PC-9 (cell line): ENCODE measurements around the gene ADIG. TPM values are rescaled to one million over a fixed set of nuclear protein-coding genes. Genes with fewer than 3 reads are reported as not detected.

ENCODE experiments used
- BruUV-seq: library from RNA; stranded (reverse); fragments of 400-500 nt; replicated peaks from 2 replicates; lab custom pipeline; 2021; lab: Mats Ljungman, UMichigan
- CTCF ChIA-PET: fragments of 300-600 bp; sonication (Branson Sonifier 250); formaldehyde crosslinking; loops from one replicate; lab custom pipeline; 2022; ENCODE audit warnings: antibody characterized with exemption; lab: Charles Lee
- POLR2A ChIA-PET: fragments of 300-600 bp; sonication (Branson Sonifier 250); formaldehyde crosslinking; loops from one replicate; lab custom pipeline; 2022; ENCODE audit warnings: antibody characterized with exemption; ENCODE audit not compliant: unreplicated experiment; lab: Charles Lee
- DNase-seq, 2 experiments: peaks; one replicate each; pipeline versions ENCODE4 v3.0.0 to v3.0.0-alpha.2; 2015 to 2022; ENCODE audit warnings: mixed read lengths in 1 of 2
- H2AFZ ChIP-seq: fragments of 200-600 bp; sonication (generic); 2 replicates; pipeline ENCODE4 v1.8.1; 2017; ENCODE audit warnings: antibody characterized with exemption
- H3F3A ChIP-seq: fragments of 200-600 bp; sonication (generic); 2 replicates; pipeline ENCODE4 v1.8.1; 2017; ENCODE audit warnings: antibody characterized with exemption, mild to moderate bottlenecking, low read depth; ENCODE audit not compliant: insufficient read depth
- H3K27ac ChIP-seq: fragments of 200-600 bp; sonication (generic); 2 replicates; pipeline ENCODE4 v1.6.1; 2016; ENCODE audit warnings: mixed run types
- H3K27me3 ChIP-seq: fragments of 200-600 bp; sonication (generic); 2 replicates; pipeline ENCODE4 v1.6.1; 2016; ENCODE audit warnings: low read depth, mixed run types; ENCODE audit not compliant: insufficient read depth
- H3K36me3 ChIP-seq: fragments of 200-600 bp; sonication (generic); 2 replicates; pipeline ENCODE4 v1.6.1; 2016; ENCODE audit warnings: low read depth, mixed run types
- H3K4me1 ChIP-seq: fragments of 200-600 bp; sonication (generic); replicated peaks from 2 replicates; pipeline ENCODE4 v1.6.1; 2016; ENCODE audit warnings: mixed run types; ENCODE audit not compliant: insufficient read depth
- H3K4me2 ChIP-seq: fragments of 200-600 bp; sonication (generic); 2 replicates; pipeline ENCODE4 v1.6.1; 2017; ENCODE audit warnings: mixed run types
- H3K4me3 ChIP-seq: fragments of 200-600 bp; sonication (generic); 2 replicates; pipeline ENCODE4 v1.6.1; 2016; ENCODE audit warnings: mixed run types
- H3K79me2 ChIP-seq: fragments of 200-600 bp; sonication (generic); 2 replicates; pipeline ENCODE4 v1.6.1; 2017; ENCODE audit warnings: low read depth, mixed run types
- H3K9me2 ChIP-seq: fragments of 200-600 bp; sonication (generic); 2 replicates; pipeline ENCODE4 v1.8.1; 2017; ENCODE audit warnings: mild to moderate bottlenecking; ENCODE audit not compliant: insufficient read depth
- H3K9me3 ChIP-seq: fragments of 200-600 bp; sonication (generic); 2 replicates; pipeline ENCODE4 v1.8.1; 2016; ENCODE audit warnings: low read depth; ENCODE audit not compliant: insufficient read depth
- H4K20me1 ChIP-seq: fragments of 200-600 bp; sonication (generic); 2 replicates; pipeline ENCODE4 v1.8.1; 2017; ENCODE audit not compliant: insufficient read depth
- EZH2 ChIP-seq: fragments of 200-600 bp; sonication (generic); IDR thresholded peaks from 2 replicates; pipeline ENCODE4 v1.8.0; 2017; ENCODE audit warnings: antibody characterized with exemption, low read depth
- intact Hi-C: fragments of 100-400 bp; cut with micrococcal nuclease; formaldehyde crosslinking; loops from one replicate; pipeline ENCODE4 v1.10.0; 2022; ENCODE audit not compliant: unreplicated experiment
- total RNA-seq: library from RNA; stranded (reverse); gene quantifications from 2 replicates; pipeline ENCODE4 v1.2.3, GENCODE V29; 2021
- TF ChIP-seq, protein P1 (sequence below): fragments of 200-600 bp; sonication (generic); conservative IDR thresholded peaks from 2 replicates; pipeline ENCODE4 v1.6.1; 2017; ENCODE audit warnings: mixed run types, antibody characterized with exemption, mild to moderate bottlenecking, moderate library complexity

Gene ADIG
- total RNA-seq, 1 experiment from 2014 or later, result not detected

GRCh38 chr20:38617830-38618196 lies 36.8 kb downstream of the ADIG start:
- Histone ChIP-seq H3K27me3 (no peaks in the 10 kb centered on the region), H3K4me2 (peak overlapping the region; percentile 73), H3K9me3 (no peaks in the 10 kb centered on the region), H3K36me3 (no peaks in the 10 kb centered on the region), H3K79me2 (no peaks in the 10 kb centered on the region), H3K9me2 (no peaks in the 10 kb centered on the region), H3K4me1 (peaks cover 30% of the 10 kb centered on the region), H2AFZ (no peak overlapping the region), H4K20me1 (no peaks in the 10 kb centered on the region), H3K27ac (peak overlapping the region; percentile 91), H3F3A (peaks cover 18% of the 10 kb centered on the region), H3K4me3 (no peak overlapping the region)
- TF ChIP-seq, protein P1, sequence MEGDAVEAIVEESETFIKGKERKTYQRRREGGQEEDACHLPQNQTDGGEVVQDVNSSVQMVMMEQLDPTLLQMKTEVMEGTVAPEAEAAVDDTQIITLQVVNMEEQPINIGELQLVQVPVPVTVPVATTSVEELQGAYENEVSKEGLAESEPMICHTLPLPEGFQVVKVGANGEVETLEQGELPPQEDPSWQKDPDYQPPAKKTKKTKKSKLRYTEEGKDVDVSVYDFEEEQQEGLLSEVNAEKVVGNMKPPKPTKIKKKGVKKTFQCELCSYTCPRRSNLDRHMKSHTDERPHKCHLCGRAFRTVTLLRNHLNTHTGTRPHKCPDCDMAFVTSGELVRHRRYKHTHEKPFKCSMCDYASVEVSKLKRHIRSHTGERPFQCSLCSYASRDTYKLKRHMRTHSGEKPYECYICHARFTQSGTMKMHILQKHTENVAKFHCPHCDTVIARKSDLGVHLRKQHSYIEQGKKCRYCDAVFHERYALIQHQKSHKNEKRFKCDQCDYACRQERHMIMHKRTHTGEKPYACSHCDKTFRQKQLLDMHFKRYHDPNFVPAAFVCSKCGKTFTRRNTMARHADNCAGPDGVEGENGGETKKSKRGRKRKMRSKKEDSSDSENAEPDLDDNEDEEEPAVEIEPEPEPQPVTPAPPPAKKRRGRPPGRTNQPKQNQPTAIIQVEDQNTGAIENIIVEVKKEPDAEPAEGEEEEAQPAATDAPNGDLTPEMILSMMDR, result no peak
- no peak for TF ChIP-seq EZH2
- intact Hi-C loops, result no loop called here
- CTCF ChIA-PET, result no interaction called here
- BruUV-seq, result no TSS peak
- no peak for DNase-seq
- POLR2A ChIA-PET, result no interaction called here

DNA sequence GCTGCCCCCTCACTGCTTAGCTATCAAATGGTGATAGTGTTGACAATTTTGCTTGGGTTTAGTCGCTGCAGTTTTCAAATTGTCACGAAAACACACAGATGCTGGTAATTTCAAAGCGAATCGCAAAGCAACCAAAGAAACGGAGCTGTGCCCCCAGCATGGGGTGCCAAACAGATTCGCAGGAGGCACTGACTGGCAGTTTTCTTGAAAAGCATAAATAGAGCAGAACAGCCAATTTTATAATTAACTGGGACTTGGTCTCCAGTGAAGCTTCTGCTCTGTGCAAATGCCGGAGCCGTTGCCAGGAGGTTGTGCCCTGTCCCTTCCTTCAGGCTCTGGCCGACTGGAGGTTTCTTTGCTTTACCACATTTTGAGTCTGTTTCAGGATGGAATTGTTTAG lies 39.4 kb downstream of the ADIG start:
- TF ChIP-seq EZH2, result no peak
- TF ChIP-seq, protein P1, result no peak
- ChIA-PET POLR2A (no interaction called here), CTCF (no interaction called here)
- H3K27ac ChIP-seq, result no peak overlapping the region
- H3K4me3 ChIP-seq, result no peak overlapping the region
- peaks cover 18% of the 10 kb centered on the region for H3F3A ChIP-seq
- no peak overlapping the region for H3K4me2 ChIP-seq
- no peaks in the 10 kb centered on the region for H3K79me2 ChIP-seq
- no peaks in the 10 kb centered on the region for H3K9me2 ChIP-seq
- no peaks in the 10 kb centered on the region for H3K9me3 ChIP-seq
- DNase-seq, result no peak
- H3K36me3 ChIP-seq, result no peaks in the 10 kb centered on the region
- H4K20me1 ChIP-seq, result no peaks in the 10 kb centered on the region
- H3K27me3 ChIP-seq, result no peaks in the 10 kb centered on the region
- peaks cover 21% of the 10 kb centered on the region for H3K4me1 ChIP-seq
- BruUV-seq, result no TSS peak
- no peak overlapping the region for H2AFZ ChIP-seq
- intact Hi-C loops, result no loop called here

DNA sequence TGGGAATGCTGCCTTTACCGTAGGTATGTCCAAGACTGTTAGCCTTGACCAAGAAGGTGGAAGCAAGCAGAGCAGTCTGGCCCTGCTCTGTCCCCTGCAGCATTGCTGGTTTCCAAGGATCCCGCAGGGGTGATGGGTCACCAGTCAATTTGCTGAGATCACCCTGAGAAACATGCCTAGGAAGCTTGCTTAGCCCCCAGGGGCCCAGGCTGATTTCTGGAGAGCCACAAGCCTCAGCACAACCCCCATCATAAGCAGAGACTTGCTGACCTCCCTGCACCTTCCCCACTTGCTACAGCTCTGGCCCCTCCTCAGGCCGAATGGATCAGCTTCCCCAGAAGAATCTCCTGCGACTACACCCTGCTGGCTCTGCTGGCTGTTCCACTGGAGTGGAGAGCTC lies 42.1 kb downstream of the ADIG start:
- no peaks in the 10 kb centered on the region for H3K27me3 ChIP-seq
- H3F3A ChIP-seq, result peaks cover under 1% of the 10 kb centered on the region; the same call in 1 of the 2 replicates
- no peak for DNase-seq
- no peaks in the 10 kb centered on the region for H3K79me2 ChIP-seq
- H3K27ac ChIP-seq, result no peak overlapping the region
- ChIA-PET POLR2A (no interaction called here), CTCF (no interaction called here)
- 0 out of 2 replicates have a peak, but pooled peaks cover under 1% of the 10 kb centered on the region for H3K4me1 ChIP-seq
- H3K4me2 ChIP-seq, result no peak overlapping the region
- no peak overlapping the region for H3K4me3 ChIP-seq
- BruUV-seq, result no TSS peak
- no peak for TF ChIP-seq EZH2
- TF ChIP-seq, protein P1, result no peak
- no peaks in the 10 kb centered on the region for H3K36me3 ChIP-seq
- intact Hi-C loops, result no loop called here
- no peaks in the 10 kb centered on the region for H4K20me1 ChIP-seq
- H3K9me3 ChIP-seq, result no peaks in the 10 kb centered on the region
- H2AFZ ChIP-seq, result no peak overlapping the region
- no peaks in the 10 kb centered on the region for H3K9me2 ChIP-seq
